Hepatocyte (in vitro differentiated cells): ENCODE data around the gene RALGDS.

Experiments used
- CTCF ChIP-seq: fragments of 200-600 bp; sonication (generic); IDR thresholded peaks from 2 replicates; pipeline ENCODE4 v1.5.1; 2016; ENCODE audit warnings: antibody characterized with exemption, mild to moderate bottlenecking; ENCODE audit not compliant: poor library complexity
- EZH2phosphoT487 ChIP-seq: fragments of 200-600 bp; sonication (generic); IDR thresholded peaks from one replicate; pipeline ENCODE4 v1.6.1; 2018; ENCODE audit warnings: antibody characterized with exemption, mild to moderate bottlenecking, low read depth, moderate library complexity; ENCODE audit not compliant: unreplicated experiment, severe bottlenecking

- TF ChIP-seq CTCF (no peak), EZH2phosphoT487 (no peak)
These were observed 34.1 kb upstream of the RALGDS start for GRCh38 chr9:133155156-133155555.
